CD14-positive monocyte (primary cell): ENCODE measurements around the gene PRKCQ. TPM values are rescaled to one million over a fixed set of nuclear protein-coding genes. Genes with fewer than 3 reads are reported as not detected.

Experiments used
- DNase-seq, 3 donors: peaks; one replicate each; pipeline ENCODE4 v3.0.0-alpha.2; 2011 to 2022
- H2AFZ ChIP-seq: 2 replicates; pipeline ENCODE4 v1.6.0; 2012; ENCODE audit warnings: mild to moderate bottlenecking, low read depth, low read length, inconsistent platforms; ENCODE audit not compliant: insufficient read depth, poor library complexity, severe bottlenecking
- H3K27ac ChIP-seq, 2 donors: 1 replicate in 1 of 2; 2 replicates in 1 of 2; pipeline ENCODE4 v1.5.1; 2012 to 2013; ENCODE audit warnings: low read length in 2 of 2, control low read depth in 1 of 2, inconsistent platforms in 1 of 2, low read depth in 1 of 2, mild to moderate bottlenecking in 1 of 2
- H3K27me3 ChIP-seq, 2 donors: one replicate each; pipeline versions ENCODE4 v1.6.0 to v1.6.1; 2011 to 2013; ENCODE audit warnings: low read length in 2 of 2; ENCODE audit not compliant: control insufficient read depth in 2 of 2, insufficient read depth in 2 of 2
- H3K36me3 ChIP-seq, 2 donors: replicated peaks in 1 of 2; 1 replicate in 1 of 2; 2 replicates in 1 of 2; pipeline versions ENCODE4 v1.5.1 to v1.6.1; 2012 to 2013; ENCODE audit warnings: low read length in 2 of 2, control low read depth in 1 of 2, inconsistent platforms in 1 of 2, mild to moderate bottlenecking in 1 of 2; ENCODE audit not compliant: insufficient read depth in 2 of 2, control insufficient read depth in 1 of 2
- H3K4me1 ChIP-seq, 2 donors: 1 replicate in 1 of 2; 2 replicates in 1 of 2; pipeline versions ENCODE4 v1.5.1 to v1.6.1; 2012 to 2013; ENCODE audit warnings: low read length in 2 of 2, control low read depth in 1 of 2, inconsistent platforms in 1 of 2, mild to moderate bottlenecking in 1 of 2, moderate library complexity in 1 of 2; ENCODE audit not compliant: insufficient read depth in 2 of 2, control insufficient read depth in 1 of 2
- H3K4me2 ChIP-seq: replicated peaks from 2 replicates; pipeline ENCODE3; 2012; ENCODE audit warnings: low read length, moderate library complexity, mild to moderate bottlenecking; ENCODE audit not compliant: poor library complexity, severe bottlenecking; ENCODE audit errors: extremely low read depth
- H3K4me3 ChIP-seq, 3 experiments: fragments of 200-600 bp in 1 of 3; sonication (generic) in 1 of 3; replicated peaks in 1 of 3; 1 replicate in 2 of 3; 2 replicates in 1 of 3; pipeline ENCODE4 v1.5.1; 2011 to 2013; ENCODE audit warnings: low read length in 3 of 3, mild to moderate bottlenecking in 3 of 3, control low read depth in 2 of 3, low read depth in 2 of 3, inconsistent platforms in 1 of 3, moderate library complexity in 1 of 3
- H3K79me2 ChIP-seq: 2 replicates; pipeline ENCODE4 v1.6.0; 2012; ENCODE audit warnings: mild to moderate bottlenecking, control low read depth, inconsistent platforms, low read length, moderate library complexity; ENCODE audit not compliant: insufficient read depth
- H3K9ac ChIP-seq: 2 replicates; pipeline ENCODE4 v1.6.0; 2017; ENCODE audit warnings: low read length, mild to moderate bottlenecking; ENCODE audit not compliant: insufficient read depth, poor library complexity, severe bottlenecking
- H3K9me3 ChIP-seq, 2 donors: replicated peaks in 1 of 2; 1 replicate in 1 of 2; 2 replicates in 1 of 2; pipeline versions ENCODE4 v1.5.1 to v1.6.1; 2012 to 2013; ENCODE audit warnings: low read length in 2 of 2, control low read depth in 1 of 2; ENCODE audit not compliant: control insufficient read depth in 1 of 2, insufficient read depth in 1 of 2
- H4K20me1 ChIP-seq: 2 replicates; pipeline ENCODE4 v1.6.0; 2012; ENCODE audit warnings: mild to moderate bottlenecking, low read length, control low read depth, moderate library complexity; ENCODE audit not compliant: insufficient read depth
- H3K27ac Mint-ChIP-seq, 7 donors: one replicate each; pipeline ENCODE4 v1.8.0; 2020; ENCODE audit warnings: mild to moderate bottlenecking in 7 of 7, mixed read lengths in 7 of 7, moderate library complexity in 6 of 7, inconsistent platforms in 2 of 7
- H3K27me3 Mint-ChIP-seq, 3 donors: one replicate each; pipeline ENCODE4 v1.8.0; 2021 to 2022; ENCODE audit warnings: low read depth in 3 of 3, mild to moderate bottlenecking in 3 of 3, mixed read lengths in 3 of 3, moderate library complexity in 3 of 3, inconsistent platforms in 1 of 3
- H3K36me3 Mint-ChIP-seq, 2 donors: one replicate each; pipeline ENCODE4 v1.8.0; 2020; ENCODE audit warnings: mixed read lengths in 2 of 2, inconsistent platforms in 1 of 2, mild to moderate bottlenecking in 1 of 2
- H3K4me1 Mint-ChIP-seq: one replicate; pipeline ENCODE4 v1.8.0; 2020; ENCODE audit warnings: mild to moderate bottlenecking, mixed read lengths
- H3K4me3 Mint-ChIP-seq, 2 donors: one replicate each; pipeline ENCODE4 v1.8.0; 2020; ENCODE audit warnings: mild to moderate bottlenecking in 2 of 2, mixed read lengths in 2 of 2, moderate library complexity in 1 of 2
- H3K9me3 Mint-ChIP-seq, 7 donors: one replicate each; pipeline ENCODE4 v1.8.0; 2020 to 2022; ENCODE audit warnings: mixed read lengths in 7 of 7, mild to moderate bottlenecking in 6 of 7, moderate library complexity in 6 of 7, inconsistent platforms in 2 of 7
- WGBS: methylation state at CpG from one replicate; pipeline ENCODE4 v1.1.5; 2013; ENCODE audit warnings: missing lambda C conversion rate; ENCODE audit not compliant: insufficient coverage; 5-methylcytosine and 5-hydroxymethylcytosine counted together
- intact Hi-C, 2 donors: fragments of 100-400 bp; cut with micrococcal nuclease; formaldehyde crosslinking; loops; one replicate each; pipeline versions ENCODE4 v1.15.0 to v1.15.1; 2023
- polyA plus RNA-seq, 3 donors: library from polyadenylated mRNA; depleted of rRNA in 1 of 3; unstranded in 2 of 3; stranded (reverse) in 1 of 3; fragments of 300-500 nt in 2 of 3; fragments of >200 nt in 1 of 3; fragmentation: Illumina TruSeq in 2 of 3; gene quantifications; 1 replicate in 2 of 3; 2 replicates in 1 of 3; pipeline ENCODE4 v1.2.3, GENCODE V29; 2012 to 2021
- TF ChIP-seq, protein P1 (sequence below): fragments of 200-600 bp; IDR thresholded peaks from one replicate; pipeline ENCODE4 v1.8.0; 2022; ENCODE audit warnings: antibody characterized with exemption, mild to moderate bottlenecking

PRKCQ gene
- polyA plus RNA-seq, 3 donors: 0.01 to 0.29 (median 0.09) TPM

DNA sequence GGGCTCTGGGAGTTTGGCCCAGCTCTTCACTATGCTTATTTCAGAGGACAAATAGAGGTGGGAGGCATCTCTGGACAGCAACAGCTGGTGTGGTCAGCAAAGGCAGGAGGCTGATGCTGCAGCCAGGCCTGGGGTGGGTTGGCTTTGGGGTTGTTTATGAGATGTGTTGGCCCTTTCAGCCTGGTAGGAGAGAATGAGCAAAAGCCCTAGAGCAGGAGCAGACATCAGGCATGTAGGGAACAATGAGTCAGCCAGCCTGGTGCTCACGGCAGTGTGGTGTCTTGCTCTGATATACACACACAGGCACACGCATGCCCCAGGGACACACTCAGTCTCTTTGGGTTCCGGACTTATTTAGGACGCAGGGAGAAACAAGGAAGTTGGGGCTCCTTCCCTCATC lies 157.1 kb downstream of the PRKCQ start:
- no peaks in the 10 kb centered on the region for H3K4me1 Mint-ChIP-seq
- Histone ChIP-seq H3K4me2 (no peak overlapping the region), H2AFZ (no peak overlapping the region), H3K4me1 (no peaks in the 10 kb centered on the region), H3K79me2 (no peaks in the 10 kb centered on the region), H3K4me3 (no peak overlapping the region), H3K36me3 (no peaks in the 10 kb centered on the region), H3K9ac (no peak overlapping the region), H3K27me3 (no peaks in the 10 kb centered on the region), H3K9me3 (no peaks in the 10 kb centered on the region), H4K20me1 (no peaks in the 10 kb centered on the region), H3K27ac (no peak overlapping the region)
- no peaks in the 10 kb centered on the region for H3K36me3 Mint-ChIP-seq
- H3K9me3 Mint-ChIP-seq: no peaks in the 10 kb centered on the region
- intact Hi-C loops: no loop called here
- no peak overlapping the region for H3K27ac Mint-ChIP-seq
- WGBS: 100% methylated on average over 1 of the region's 4 CpGs
- TF ChIP-seq, protein P1, sequence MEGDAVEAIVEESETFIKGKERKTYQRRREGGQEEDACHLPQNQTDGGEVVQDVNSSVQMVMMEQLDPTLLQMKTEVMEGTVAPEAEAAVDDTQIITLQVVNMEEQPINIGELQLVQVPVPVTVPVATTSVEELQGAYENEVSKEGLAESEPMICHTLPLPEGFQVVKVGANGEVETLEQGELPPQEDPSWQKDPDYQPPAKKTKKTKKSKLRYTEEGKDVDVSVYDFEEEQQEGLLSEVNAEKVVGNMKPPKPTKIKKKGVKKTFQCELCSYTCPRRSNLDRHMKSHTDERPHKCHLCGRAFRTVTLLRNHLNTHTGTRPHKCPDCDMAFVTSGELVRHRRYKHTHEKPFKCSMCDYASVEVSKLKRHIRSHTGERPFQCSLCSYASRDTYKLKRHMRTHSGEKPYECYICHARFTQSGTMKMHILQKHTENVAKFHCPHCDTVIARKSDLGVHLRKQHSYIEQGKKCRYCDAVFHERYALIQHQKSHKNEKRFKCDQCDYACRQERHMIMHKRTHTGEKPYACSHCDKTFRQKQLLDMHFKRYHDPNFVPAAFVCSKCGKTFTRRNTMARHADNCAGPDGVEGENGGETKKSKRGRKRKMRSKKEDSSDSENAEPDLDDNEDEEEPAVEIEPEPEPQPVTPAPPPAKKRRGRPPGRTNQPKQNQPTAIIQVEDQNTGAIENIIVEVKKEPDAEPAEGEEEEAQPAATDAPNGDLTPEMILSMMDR: no peak
- H3K27me3 Mint-ChIP-seq: peaks cover 0 to 2% (median 1%) of the 10 kb centered on the region in 3 donors
- no peak for DNase-seq
- no peak overlapping the region for H3K4me3 Mint-ChIP-seq

DNA sequence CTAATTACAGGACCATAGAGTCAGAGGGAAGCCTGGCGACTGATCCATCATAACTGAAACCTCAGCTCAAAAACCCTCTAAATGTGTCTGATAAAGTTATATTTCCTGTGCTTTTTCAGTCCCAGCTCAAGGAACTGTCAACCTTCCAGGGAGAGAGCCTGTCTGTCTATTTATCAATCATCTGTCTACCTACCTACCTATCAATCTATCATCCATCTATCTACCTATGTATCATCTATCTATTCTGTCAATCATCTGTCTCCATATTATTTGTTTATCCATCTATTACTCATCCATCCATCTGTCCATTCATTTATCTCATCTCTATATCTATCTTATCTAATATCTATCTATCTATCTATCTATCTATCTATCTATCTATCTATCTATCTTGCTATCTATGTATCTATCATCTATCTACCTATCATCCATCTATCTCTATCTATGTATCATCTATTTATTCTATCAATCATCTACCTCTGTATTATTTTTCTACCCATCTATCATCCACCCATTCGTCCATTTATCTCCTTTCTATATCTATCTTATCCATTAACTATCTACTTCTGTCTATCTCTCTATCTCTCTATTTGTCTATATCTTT lies 161.4 kb downstream of the PRKCQ start:
- Histone ChIP-seq H3K9me3 (no peaks in the 10 kb centered on the region), H4K20me1 (no peaks in the 10 kb centered on the region), H3K4me2 (no peak overlapping the region), H3K9ac (no peak overlapping the region), H3K27ac (no peak overlapping the region), H2AFZ (no peak overlapping the region), H3K4me3 (no peak overlapping the region), H3K36me3 (no peaks in the 10 kb centered on the region), H3K79me2 (no peaks in the 10 kb centered on the region), H3K4me1 (no peaks in the 10 kb centered on the region), H3K27me3 (no peaks in the 10 kb centered on the region)
- intact Hi-C loops: loop anchor here in 1 of 2 donors (5.0 kb wide), 1 partner anchor 259 kb away; no protein-coding TSS in a partner anchor
- no CpG with 5 or more reads among the region's 2 CpGs for WGBS
- Mint-ChIP-seq H3K9me3 (no peaks in the 10 kb centered on the region), H3K4me1 (no peaks in the 10 kb centered on the region), H3K4me3 (no peak overlapping the region), H3K27me3 (peaks cover 0 to 3% (median 2%) of the 10 kb centered on the region in 3 donors), H3K36me3 (no peaks in the 10 kb centered on the region), H3K27ac (no peak overlapping the region)
- TF ChIP-seq, protein P1: no peak
- no peak for DNase-seq
